Vagina (tissue), 2 donors: Measurements from ENCODE around the gene OR6C1. TPM values are rescaled to one million over a fixed set of nuclear protein-coding genes. Genes with fewer than 3 reads are reported as not detected.
"Not testable (repeated sequence)": the region's sequence is repeated elsewhere in the genome, so short reads cannot be mapped to it uniquely, and the experiment has no call there.

Experiments
- DNase-seq, 2 donors: peaks; one replicate each; pipeline ENCODE4 v3.0.0-alpha.2; 2017; ENCODE audit errors: extremely low spot score in 2 of 2
- H3K27ac ChIP-seq: fragments of 200-600 bp; sonication (generic); one replicate; pipeline ENCODE4 v1.5.1; 2019
- H3K27me3 ChIP-seq: fragments of 200-600 bp; sonication (generic); one replicate; pipeline ENCODE4 v1.5.1; 2019
- H3K36me3 ChIP-seq, 2 donors: fragments of 200-600 bp; sonication (generic); one replicate each; pipeline ENCODE4 v1.5.1; 2017 to 2019
- H3K4me1 ChIP-seq: fragments of 200-600 bp; sonication (generic); one replicate; pipeline ENCODE4 v1.5.1; 2019
- H3K4me3 ChIP-seq, 2 donors: fragments of 200-600 bp; sonication (generic); 1 replicate in 1 of 2; 2 replicates in 1 of 2; pipeline ENCODE4 v1.5.1; 2016 to 2019
- H3K9me3 ChIP-seq: fragments of 200-600 bp; sonication (generic); one replicate; pipeline ENCODE4 v1.5.1; 2019
- POLR2A ChIP-seq, 2 donors: fragments of 450-650 bp; IDR thresholded peaks; one replicate each; pipeline ENCODE4 v1.6.1; 2017; ENCODE audit warnings: antibody characterized with exemption in 2 of 2, mild to moderate bottlenecking in 2 of 2, moderate library complexity in 2 of 2
- POLR2AphosphoS5 ChIP-seq, 2 donors: sonication (generic); formaldehyde crosslinking; IDR thresholded peaks; one replicate each; pipeline ENCODE4 v1.9.0; 2017; ENCODE audit warnings: antibody characterized with exemption in 2 of 2, mild to moderate bottlenecking in 2 of 2, low read depth in 1 of 2; ENCODE audit not compliant: insufficient read depth in 1 of 2
- intact Hi-C: fragments of 100-400 bp; cut with DNase I; formaldehyde crosslinking; loops from one replicate; pipeline ENCODE4 v1.15.1; 2023
- total RNA-seq: library from RNA; depleted of rRNA; stranded (reverse); fragments of >200 nt; gene quantifications from one replicate; pipeline ENCODE4 v1.2.3, GENCODE V29; 2016
- TF ChIP-seq, protein P1 (sequence below), 3 experiments: fragments of 450-650 bp in 2 of 3; fragments of 200-600 bp in 1 of 3; sonication (generic) in 1 of 3; IDR thresholded peaks; one replicate each; pipeline ENCODE4 v1.5.1; 2017 to 2019; ENCODE audit warnings: antibody characterized with exemption in 3 of 3, mild to moderate bottlenecking in 2 of 3, moderate library complexity in 2 of 3

Gene OR6C1
- total RNA-seq: not detected

DNA sequence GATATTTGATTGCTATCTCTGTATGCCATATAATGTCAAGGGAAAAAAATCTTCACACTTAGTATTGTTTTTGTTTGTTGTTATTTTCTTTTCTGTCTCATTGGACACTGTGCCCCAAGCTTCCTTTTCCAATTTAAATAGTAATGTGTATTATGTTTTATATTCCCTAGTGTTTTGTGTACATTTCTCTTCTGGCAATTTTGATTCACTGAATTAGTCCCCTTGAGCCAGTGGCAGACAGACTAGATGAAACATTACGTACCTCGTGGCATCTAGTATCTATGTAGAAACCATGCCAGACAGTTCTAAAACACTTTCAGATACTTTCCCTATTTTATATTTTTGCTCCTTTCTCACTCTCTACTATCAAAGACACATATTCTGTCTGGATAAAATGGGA, at the start of gene OR6C1:
Gene OR6C1, plus strand, starts transcription at position 301 of the 400 bp plus-strand sequence. CDS start 6,257 bp downstream, outside the sequence.
- Histone ChIP-seq H3K36me3 (no peaks in the 10 kb centered on the region), H3K4me3 (no peak within 1 kb of the TSS), H3K4me1 (no peaks in the 10 kb centered on the region), H3K27ac (no peak within 1 kb of the TSS), H3K27me3 (no peaks in the 10 kb centered on the region), H3K9me3 (no peaks in the 10 kb centered on the region)
- no peak for DNase-seq
- TF ChIP-seq, protein P1, sequence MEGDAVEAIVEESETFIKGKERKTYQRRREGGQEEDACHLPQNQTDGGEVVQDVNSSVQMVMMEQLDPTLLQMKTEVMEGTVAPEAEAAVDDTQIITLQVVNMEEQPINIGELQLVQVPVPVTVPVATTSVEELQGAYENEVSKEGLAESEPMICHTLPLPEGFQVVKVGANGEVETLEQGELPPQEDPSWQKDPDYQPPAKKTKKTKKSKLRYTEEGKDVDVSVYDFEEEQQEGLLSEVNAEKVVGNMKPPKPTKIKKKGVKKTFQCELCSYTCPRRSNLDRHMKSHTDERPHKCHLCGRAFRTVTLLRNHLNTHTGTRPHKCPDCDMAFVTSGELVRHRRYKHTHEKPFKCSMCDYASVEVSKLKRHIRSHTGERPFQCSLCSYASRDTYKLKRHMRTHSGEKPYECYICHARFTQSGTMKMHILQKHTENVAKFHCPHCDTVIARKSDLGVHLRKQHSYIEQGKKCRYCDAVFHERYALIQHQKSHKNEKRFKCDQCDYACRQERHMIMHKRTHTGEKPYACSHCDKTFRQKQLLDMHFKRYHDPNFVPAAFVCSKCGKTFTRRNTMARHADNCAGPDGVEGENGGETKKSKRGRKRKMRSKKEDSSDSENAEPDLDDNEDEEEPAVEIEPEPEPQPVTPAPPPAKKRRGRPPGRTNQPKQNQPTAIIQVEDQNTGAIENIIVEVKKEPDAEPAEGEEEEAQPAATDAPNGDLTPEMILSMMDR (IDR thresholded peaks at IDR 0.05): no peak
- no peak for TF ChIP-seq POLR2AphosphoS5 (IDR thresholded peaks at IDR 0.05; ENCODE audit: insufficient read depth in 1 of 2, low read depth in 1 of 2)
- TF ChIP-seq POLR2A (IDR thresholded peaks at IDR 0.05): no peak
- intact Hi-C loops: no loop called here

DNA sequence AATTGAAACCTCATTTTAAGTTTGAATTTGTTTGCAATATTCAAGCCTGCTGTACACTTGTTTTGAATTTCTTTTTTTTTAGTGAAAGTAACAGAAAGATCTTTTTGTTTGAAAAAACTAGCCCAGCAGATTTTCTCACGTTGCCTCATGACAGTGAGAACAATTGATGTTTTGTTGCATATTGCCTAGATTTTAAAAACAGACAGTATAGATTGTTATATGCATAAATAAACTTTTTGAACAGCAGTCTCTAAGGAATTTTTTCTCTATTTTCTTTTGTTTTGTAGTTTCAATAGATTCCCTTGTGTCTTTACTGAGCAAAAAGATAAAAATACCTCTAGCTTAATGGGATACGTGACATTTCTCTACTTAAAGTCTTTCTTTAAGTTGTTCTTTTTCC, 33.2 kb upstream of the OR6C1 start:
- Histone ChIP-seq H3K9me3 (no peaks in the 10 kb centered on the region), H3K4me1 (no peaks in the 10 kb centered on the region), H3K27me3 (no peaks in the 10 kb centered on the region), H3K4me3 (no peak overlapping the region), H3K36me3 (no peaks in the 10 kb centered on the region), H3K27ac (no peak overlapping the region)
- no peak for DNase-seq
- no peak for TF ChIP-seq POLR2A (IDR thresholded peaks at IDR 0.05)
- TF ChIP-seq, protein P1 (IDR thresholded peaks at IDR 0.05): no peak
- no peak for TF ChIP-seq POLR2AphosphoS5 (IDR thresholded peaks at IDR 0.05; ENCODE audit: insufficient read depth in 1 of 2, low read depth in 1 of 2)
- intact Hi-C loops: no loop called here

DNA sequence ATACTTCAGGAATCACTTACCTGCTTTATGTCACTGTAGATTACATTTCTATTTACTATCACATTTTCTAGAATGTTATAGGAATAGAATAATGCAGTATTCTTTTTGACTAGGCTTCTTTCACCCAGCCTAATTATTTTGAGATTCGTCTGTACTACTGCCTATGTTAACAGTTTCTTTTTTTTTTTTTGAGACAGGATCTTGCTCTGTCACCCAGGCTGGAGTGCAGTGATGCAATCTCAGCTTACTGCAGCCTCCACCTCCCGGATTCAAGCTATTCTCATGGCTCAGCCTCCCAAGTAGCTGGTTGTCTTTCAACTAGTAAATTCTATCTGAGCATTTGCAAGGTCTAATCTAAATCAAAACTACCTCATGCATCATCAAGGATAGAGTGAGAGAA, 24.1 kb upstream of the OR6C1 start:
- H3K4me3 ChIP-seq: no peak overlapping the region
- no peak overlapping the region for H3K27ac ChIP-seq
- no peaks in the 10 kb centered on the region for H3K36me3 ChIP-seq
- no peak for TF ChIP-seq POLR2AphosphoS5 (IDR thresholded peaks at IDR 0.05; ENCODE audit: insufficient read depth in 1 of 2, low read depth in 1 of 2)
- TF ChIP-seq, protein P1 (IDR thresholded peaks at IDR 0.05): no peak
- TF ChIP-seq POLR2A (IDR thresholded peaks at IDR 0.05): no peak
- no peaks in the 10 kb centered on the region for H3K4me1 ChIP-seq
- no peaks in the 10 kb centered on the region for H3K9me3 ChIP-seq
- no peak for DNase-seq
- intact Hi-C loops: no loop called here
- no peaks in the 10 kb centered on the region for H3K27me3 ChIP-seq

DNA sequence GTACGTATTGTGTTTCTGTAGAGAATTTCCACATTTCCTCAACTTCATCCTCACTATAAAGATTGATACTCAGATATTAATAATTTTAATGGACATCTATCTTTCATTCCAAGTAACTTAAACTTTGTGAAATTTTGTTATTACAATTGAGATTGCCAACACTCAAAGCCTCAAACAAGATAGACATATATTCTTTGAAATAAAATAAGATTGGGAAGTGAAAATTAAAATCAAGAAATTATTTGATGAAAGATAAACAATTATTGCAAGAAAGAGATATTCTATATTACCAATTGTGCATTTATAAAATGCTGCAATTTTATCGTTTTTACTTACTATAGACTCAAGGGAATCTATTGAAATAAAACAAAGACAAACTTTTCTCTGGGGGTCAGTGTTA, 17.7 kb upstream of the OR6C1 start, which contains the start of gene OR6C6:
Gene OR6C6, minus strand, starts transcription at position 101 of the 400 bp plus-strand sequence. CDS start 1,337 bp downstream, outside the sequence.
- no peak for DNase-seq
- intact Hi-C loops: no loop called here
- Histone ChIP-seq H3K9me3 (no peaks in the 10 kb centered on the region), H3K27me3 (no peaks in the 10 kb centered on the region), H3K36me3 (no peaks in the 10 kb centered on the region), H3K4me1 (no peaks in the 10 kb centered on the region), H3K4me3 (no peak within 1 kb of the TSS), H3K27ac (no peak within 1 kb of the TSS)
- TF ChIP-seq POLR2AphosphoS5 (IDR thresholded peaks at IDR 0.05; ENCODE audit: insufficient read depth in 1 of 2, low read depth in 1 of 2) (no peak), POLR2A (IDR thresholded peaks at IDR 0.05) (no peak)
- TF ChIP-seq, protein P1 (IDR thresholded peaks at IDR 0.05): no peak

DNA sequence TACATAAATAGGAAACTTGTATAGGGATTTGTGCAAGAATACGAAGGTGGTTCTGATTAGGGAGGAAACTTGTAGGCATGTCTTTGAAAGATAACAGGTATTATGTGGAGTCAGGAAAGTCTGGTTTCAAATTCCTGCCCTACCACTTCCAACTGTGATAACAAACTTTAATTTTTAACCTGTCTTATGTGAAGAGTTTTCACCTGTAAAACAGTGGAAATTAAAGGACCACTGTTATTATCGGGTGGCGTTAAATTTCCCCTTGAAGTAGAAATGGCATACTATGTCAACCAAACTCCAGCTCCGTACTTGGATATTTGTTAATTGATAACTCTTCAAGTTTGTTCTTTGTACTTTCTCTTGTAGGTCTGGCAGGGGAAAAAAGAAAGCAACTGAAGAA, 6.1 kb downstream of the OR6C1 start:
- no peak for TF ChIP-seq POLR2AphosphoS5 (IDR thresholded peaks at IDR 0.05; ENCODE audit: insufficient read depth in 1 of 2, low read depth in 1 of 2)
- no peak for TF ChIP-seq POLR2A (IDR thresholded peaks at IDR 0.05)
- TF ChIP-seq, protein P1 (IDR thresholded peaks at IDR 0.05): no peak
- no peaks in the 10 kb centered on the region for H3K36me3 ChIP-seq
- DNase-seq: no peak

DNA sequence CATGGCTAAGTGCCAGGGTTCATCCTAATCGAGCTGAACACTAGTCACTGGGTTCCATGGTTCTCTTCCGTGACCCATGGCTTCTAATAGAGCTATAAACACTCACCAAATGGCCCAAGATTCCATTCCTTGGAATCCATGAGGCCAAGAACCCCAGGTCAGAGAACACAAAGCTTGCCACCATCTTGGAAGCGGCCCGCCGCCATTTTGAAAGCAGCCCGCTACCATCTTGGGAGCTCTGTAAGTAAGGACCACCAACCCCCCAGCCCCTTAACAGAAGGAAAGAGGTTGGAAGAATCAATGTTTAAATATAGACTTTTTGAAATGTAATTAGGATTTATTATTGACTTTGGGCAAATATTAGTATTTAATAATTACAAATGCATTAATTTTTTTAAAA, 11.7 kb downstream of the OR6C1 start:
- H3K36me3 ChIP-seq, DNase-seq, H3K27me3 ChIP-seq, intact Hi-C loops, H3K4me3 ChIP-seq, H3K4me1 ChIP-seq, H3K9me3 ChIP-seq, H3K27ac ChIP-seq: not testable (repeated sequence)

More for the DNA sequence above, 6.1 kb downstream of the OR6C1 start:
- Histone ChIP-seq H3K27ac (no peak overlapping the region), H3K4me1 (no peaks in the 10 kb centered on the region), H3K27me3 (no peaks in the 10 kb centered on the region), H3K4me3 (no peak overlapping the region), H3K9me3 (no peaks in the 10 kb centered on the region)
- intact Hi-C loops: no loop called here
